ENCODE results near the gene SLC26A2. TPM values are rescaled to one million over a fixed set of nuclear protein-coding genes. Genes with fewer than 3 reads are reported as not detected.

SLC26A2 gene
- 1 to 10 TPM; 3.8 to 7.3 (median 5.4) TPM for total RNA-seq
- polyA plus RNA-seq, result 1 to 10 TPM; 1.3 to 9.6 TPM
- long read RNA-seq, donor 1, full-length matches to known transcripts, result 4 of 5 reads
- long read RNA-seq, donor 1, partial matches to known transcripts, result 1 of 5 reads
- long read RNA-seq, donor 1, other reads (novel, unspliced or antisense), result 0 of 5 reads
- long read RNA-seq, donor 2, full-length matches to known transcripts, result 5 of 8 reads
- long read RNA-seq, donor 2, partial matches to known transcripts, result 0 of 8 reads
- long read RNA-seq, donor 2, other reads (novel, unspliced or antisense), result 3 of 8 reads
- long read RNA-seq, donor 3, full-length matches to known transcripts, result 8 of 8 reads
- long read RNA-seq, donor 3, partial matches to known transcripts, result 0 of 8 reads
- long read RNA-seq, donor 3, other reads (novel, unspliced or antisense), result 0 of 8 reads

GRCh38 chr5:149960272-149961185 lies at the start of gene SLC26A2:
TSS of gene SLC26A2 (plus strand) at chr5:149960758. CDS start at chr5:149977653, 16,895 bp downstream.
- Histone ChIP-seq H3K36me3 (no peaks in the 10 kb centered on the region), H3K4me1 (peaks cover 0 to 25% (median 18%) of the 10 kb centered on the region in 9 donors), H3K4me3 (peak within 1 kb of the TSS; percentile 66 to 91 (median 79)), H3K27ac (peak within 1 kb of the TSS; percentile 69 to 95 (median 84)), H3K9me3 (no peaks in the 10 kb centered on the region), H3K27me3 (no peaks in the 10 kb centered on the region)
- DNase-seq, result peak; percentile 96 to 97
- intact Hi-C loops (cut with DNase I), result loop anchor here in 5 of 10 donors (2.0 to 10.0 kb wide), 7 partner anchors 108 to 326 kb away; no protein-coding TSS in a partner anchor
- WGBS, 2 donors, result 0% methylated on average over 83 to 84 of the region's 84 CpGs
- TF ChIP-seq CTCF (IDR thresholded peaks at IDR 0.05), result no peak
- ATAC-seq, result peak; percentile 99 to 100 (median 99)

- TF ChIP-seq CTCF (IDR thresholded peaks at IDR 0.05), result no peak
- 86 to 88% methylated on average over 1 of the region's 1 CpG for WGBS, 2 donors
- no peaks in the 10 kb centered on the region for H3K9me3 ChIP-seq
Measured at GRCh38 chr5:149911031-149911430, 49.5 kb upstream of the SLC26A2 start.

GRCh38 chr5:149912226-149912871 lies 48.2 kb upstream of the SLC26A2 start:
- H3K9me3 ChIP-seq, result no peaks in the 10 kb centered on the region
- DNase-seq (no peak), ATAC-seq (no peak)
- no peak for TF ChIP-seq CTCF (IDR thresholded peaks at IDR 0.05)
- H3K27me3 ChIP-seq, result peaks cover 0 to under 1% (median 0%) of the 10 kb centered on the region in 7 donors
- H3K4me3 ChIP-seq, result no peak overlapping the region
- intact Hi-C loops (cut with DNase I), result no loop called here
- peaks cover 0 to 8% (median 0%) of the 10 kb centered on the region in 9 donors for H3K4me1 ChIP-seq
- 86 to 95% methylated on average over 3 of the region's 3 CpGs for WGBS, 2 donors
- no peak overlapping the region for H3K27ac ChIP-seq
- no peaks in the 10 kb centered on the region for H3K36me3 ChIP-seq

More at GRCh38 chr5:149911031-149911430, 49.5 kb upstream of the SLC26A2 start:
- H3K4me1 ChIP-seq, result no peaks in the 10 kb centered on the region
- intact Hi-C loops (cut with DNase I), result no loop called here
- no peaks in the 10 kb centered on the region for H3K36me3 ChIP-seq
- no peak for ATAC-seq
- H3K27ac ChIP-seq, result no peak overlapping the region
- DNase-seq, result no peak
- no peak overlapping the region for H3K4me3 ChIP-seq
- H3K27me3 ChIP-seq, result no peaks in the 10 kb centered on the region
